NCI-H748 (cell line): ENCODE measurements around the gene ZNF827.
A peak's percentile ranks its signal among the peaks of the same experiment; 100 is the strongest.

Source experiments
- DNase-seq: peaks from one replicate; lab custom pipeline; 2025; ENCODE audit not compliant: unreplicated experiment; lab: John Stamatoyannopoulos, UW

Gene ZNF827

DNA sequence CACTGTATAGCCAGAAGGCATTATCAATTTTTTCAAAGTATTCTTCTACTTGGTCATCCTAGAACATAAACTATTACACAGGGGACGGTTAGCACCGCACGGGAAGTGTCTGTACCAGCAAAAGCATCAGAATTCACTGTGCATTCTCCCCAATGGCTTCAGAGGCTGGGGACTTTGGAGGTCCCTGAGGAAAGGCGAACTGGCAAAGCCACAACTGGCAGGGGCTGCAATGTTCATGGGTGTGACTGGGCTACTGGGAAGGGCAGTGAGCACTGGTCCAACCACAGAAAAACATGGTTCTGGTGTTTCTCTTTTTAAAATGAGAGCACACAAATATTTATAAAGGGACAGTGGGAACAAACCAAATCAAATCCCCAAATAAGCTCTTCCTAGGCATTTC, 175.2 kb downstream of the ZNF827 start:
- DNase-seq = no peak

DNA sequence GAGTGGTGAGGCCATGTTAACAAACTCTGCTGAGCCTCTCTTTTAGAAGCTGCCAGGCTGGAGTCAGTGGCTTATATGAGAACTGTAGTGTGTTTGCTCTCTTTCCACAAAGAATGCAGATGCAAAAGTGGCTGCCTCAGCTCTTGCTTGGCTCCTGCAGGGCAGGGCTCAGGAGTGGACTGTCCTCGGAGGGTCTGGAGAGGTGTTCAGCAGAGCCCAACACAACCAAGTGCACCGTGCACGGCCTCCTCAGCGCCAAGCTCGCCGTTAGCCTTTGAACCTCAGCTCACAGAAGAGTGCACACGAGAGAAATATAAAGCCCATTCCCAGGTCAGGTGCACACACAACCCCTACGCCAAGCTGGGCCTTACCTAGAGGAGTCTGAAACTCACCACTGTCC, 175.9 kb downstream of the ZNF827 start:
- DNase-seq = no peak

DNA sequence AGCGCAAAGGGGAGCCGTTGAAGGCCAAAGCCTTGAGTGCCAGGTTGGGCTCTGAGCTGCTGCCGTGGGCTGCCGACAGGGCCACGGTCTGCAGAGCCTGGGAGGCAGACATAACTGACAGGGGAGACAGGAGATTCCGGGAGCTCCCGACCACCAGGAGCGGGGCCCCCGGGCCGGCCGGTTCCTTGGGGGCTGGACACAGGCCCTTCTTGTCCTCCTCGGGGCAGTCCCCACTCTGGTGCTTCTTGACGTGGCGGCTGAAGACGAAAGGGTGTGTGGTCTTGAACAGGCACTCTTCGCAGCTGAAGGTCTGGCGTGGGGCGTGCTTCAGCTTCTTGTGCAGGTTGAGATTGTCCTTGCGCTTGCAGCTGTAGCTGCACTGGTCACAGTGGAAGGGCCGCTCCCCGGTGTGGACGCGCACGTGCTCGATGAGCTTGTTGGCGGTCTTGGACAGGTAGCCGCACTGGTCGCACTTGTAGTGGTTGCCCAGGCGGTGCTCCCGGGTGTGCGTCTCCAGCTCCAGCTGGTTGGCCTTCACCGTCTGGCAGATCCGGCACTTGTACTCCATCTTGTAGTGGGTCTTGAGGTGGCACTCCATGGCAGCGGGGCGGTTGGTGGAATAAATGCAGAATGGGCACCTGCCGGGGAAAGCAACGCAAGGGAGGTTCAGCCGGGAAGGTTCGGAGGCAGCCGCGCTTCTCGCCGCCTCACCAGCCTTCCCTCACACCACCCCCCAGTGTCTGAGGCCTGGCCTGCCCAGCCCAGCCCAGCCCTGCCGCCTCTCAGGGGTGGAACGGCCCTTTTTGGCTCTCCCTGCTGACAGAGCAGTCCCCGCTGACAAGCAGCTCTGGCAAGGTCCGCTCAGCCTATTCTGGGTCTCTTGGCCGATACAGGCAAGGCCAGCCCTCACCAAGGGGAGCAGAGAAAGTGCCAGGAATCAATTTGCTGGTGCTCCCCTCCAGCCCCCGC, 177.4 kb downstream of the ZNF827 start:
- no peak for DNase-seq

DNA sequence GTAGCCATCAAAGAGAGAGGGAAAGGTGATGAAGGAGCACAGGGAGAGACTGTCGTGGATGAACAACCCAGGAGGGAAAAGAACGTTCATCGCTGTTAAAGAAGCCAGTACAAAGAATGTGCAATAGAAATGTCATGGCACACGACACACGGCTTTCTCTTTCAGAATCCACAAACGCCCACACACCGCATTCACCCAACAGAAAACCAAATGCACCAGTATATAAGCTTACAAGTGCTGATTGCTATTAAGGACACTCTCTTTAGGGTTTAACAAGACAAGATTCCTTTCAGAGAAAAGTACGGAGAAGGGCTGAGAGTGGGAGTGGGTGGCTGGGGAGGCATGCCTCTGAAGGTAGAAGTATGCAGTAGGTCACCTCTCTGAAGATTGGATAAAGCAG, 178.4 kb downstream of the ZNF827 start:
- no peak for DNase-seq

DNA sequence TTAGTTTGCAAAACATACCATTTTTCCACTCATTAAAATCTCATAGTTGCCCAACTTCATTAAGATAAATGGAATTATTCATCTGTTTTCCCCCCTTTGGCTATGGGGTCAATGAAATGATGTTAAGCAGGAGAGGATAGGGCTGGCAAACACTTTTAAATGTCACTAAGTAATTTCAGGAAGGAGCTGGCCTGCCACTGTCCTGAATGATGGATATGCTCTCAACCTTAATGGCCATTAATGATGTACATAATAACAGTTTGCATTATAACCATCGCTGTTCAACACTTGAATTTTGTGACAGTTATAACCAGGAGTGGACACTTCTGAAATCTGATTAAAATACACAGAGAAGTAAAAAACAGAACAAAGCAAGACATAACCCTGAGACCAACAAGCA, 181.4 kb downstream of the ZNF827 start:
- DNase-seq = no peak

DNA sequence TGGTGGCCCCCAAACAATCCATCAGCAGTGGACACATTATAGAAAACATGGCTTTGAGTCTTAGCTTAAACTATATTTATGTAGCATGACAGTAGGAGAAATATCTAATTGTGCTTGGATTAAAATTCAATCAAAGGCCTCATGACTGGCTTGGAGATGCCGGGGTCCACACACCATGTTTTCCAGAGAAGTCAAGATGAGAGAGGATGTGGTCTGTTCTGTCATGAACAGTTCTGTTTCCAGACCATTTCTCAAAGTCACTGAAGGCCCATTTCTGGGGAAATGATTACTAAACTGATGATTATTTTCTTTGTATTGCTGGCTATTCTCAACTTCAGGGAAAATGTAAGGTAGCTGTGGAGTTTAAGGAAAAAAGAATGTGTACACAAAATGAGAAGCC, 182.4 kb downstream of the ZNF827 start:
- DNase-seq = no peak

DNA sequence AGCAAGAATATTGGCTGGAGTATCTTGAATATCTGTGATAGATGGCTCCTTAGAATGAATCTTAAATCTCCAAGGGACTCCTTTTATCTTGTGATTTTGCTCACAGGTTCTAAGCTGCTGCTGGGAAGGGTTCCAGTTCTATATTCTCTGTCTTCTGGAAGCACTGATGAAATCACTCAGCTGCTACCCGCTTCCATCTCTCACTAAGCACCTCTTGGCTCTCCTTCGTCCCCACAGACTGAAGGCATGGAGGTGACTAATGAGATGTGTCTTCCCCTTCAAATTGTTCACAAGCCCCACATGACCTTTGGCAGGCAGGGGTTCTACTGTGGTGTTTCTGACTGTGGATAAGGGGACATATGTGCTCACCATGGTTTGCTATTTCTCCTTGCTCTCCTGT, 182.8 kb downstream of the ZNF827 start:
- DNase-seq = no peak

DNA sequence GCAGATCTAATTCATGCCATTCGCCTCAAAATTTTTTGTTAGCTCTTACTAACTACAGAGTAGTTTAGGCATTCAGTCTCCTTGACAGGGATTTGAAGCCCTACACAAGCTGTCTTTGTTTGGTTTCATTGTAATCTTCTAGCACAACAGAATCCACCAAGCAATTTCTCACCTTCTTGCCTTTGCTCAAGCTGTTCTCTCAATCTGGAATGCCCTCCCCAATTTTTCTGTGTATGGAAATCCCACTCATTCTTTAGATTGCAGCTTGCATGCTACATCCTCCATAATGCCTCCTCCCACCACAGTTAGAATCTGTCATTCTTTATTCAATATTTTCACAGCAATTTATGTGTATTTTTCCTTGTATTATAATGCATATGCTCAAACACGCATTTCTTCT, 195.0 kb downstream of the ZNF827 start:
- DNase-seq = no peak

DNA sequence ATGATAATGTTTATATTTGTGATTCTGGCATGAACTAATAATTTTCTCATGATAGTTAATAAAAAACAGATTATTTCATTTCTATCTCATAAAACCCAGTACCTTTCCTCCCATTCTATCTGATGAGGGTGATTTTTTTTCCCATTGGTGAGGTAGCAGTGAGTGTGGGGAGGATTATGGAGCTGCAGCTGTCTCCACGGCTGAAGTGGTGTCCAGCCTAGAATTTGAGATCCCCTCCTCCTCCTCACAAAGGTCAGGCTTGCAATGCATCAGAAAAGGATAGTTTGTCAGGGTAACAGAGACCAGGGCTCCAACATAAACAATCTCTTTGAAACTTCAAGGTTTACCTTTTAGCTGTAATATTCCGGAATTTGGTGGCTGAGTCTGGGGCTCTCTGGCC, 197.8 kb downstream of the ZNF827 start:
- DNase-seq = no peak

DNA sequence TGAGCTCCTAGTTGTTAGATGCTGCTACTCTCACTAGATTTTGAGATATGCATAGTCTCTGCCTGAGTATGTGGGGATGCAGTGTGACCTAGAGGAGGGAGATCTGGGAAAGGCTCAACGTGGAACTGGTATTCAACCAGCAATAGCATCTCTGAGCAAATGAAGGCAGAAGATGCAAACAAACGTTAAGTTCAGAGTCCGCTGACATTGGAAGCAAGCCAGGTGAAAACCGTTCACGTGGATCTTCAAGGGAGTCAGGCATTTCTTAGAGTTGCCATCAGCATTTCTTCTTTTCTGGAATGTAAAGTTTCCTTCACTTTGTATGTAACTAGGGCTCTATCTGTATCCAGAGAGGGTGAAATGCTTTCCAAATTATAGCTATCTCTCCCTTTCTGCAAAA, 198.8 kb downstream of the ZNF827 start:
- DNase-seq = no peak

DNA sequence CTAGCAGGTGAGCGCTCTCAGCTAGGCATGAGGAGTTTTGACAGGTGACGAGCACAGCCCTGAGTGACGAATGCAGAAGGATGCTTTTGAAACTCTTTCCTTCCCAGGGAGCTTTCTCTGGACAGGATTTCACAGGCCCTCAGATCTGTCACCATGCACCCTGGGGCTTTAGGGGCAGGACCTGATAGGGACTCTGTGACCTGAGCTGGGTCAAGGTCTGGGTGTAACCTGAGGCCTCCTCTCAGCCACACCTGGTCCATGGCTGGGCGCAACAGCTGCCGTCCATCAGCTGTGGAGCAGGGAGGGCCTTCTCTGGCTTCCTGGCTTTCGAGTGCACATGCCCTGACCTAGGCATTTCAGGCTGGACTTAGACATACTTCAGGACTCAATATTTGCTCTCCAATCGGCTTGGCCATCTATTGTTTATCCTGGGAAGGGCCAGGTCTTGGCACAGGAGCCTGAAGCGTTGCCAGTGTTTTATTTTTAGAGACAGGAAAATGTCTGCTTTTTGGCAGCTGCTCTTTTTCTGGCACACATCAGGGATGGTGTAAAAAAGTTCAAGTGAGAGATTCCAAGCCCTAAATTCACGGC, 202.3 kb downstream of the ZNF827 start:
- no peak for DNase-seq

DNA sequence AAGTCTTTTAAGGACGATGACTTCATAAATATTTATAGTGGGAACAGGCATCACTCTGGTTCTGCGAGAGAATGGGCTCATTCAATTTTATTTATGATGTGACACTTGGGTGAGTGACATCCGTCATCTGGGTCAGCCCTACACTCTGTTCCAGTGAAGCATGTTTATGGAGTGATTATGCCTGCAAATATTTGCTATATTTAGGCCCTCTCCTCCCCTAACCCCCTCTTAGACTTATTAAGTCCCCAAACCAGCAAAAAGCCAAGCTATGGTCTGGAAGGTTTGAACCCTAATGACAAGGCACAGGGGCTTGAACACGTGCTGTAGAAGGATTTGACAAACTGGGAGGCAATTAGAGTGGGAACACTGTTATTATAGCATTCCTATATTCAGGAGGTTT, 202.8 kb downstream of the ZNF827 start:
- no peak for DNase-seq

DNA sequence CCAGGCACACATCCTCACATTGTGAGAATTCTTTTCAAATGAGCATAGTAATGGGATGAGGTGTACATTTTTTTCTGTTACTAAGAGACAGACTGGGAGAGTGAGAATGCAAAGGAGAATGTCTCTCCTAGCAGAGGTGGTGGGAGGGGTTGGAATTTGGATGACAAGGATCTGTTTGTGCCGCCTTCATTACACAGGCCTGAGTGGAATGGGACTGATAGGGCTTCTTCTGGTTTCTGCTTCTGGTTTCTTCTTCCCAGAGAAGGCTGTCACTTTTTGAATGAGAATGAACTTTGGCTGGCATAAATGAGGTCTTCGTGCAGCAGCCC, 203.3 kb downstream of the ZNF827 start:
- no peak for DNase-seq

DNA sequence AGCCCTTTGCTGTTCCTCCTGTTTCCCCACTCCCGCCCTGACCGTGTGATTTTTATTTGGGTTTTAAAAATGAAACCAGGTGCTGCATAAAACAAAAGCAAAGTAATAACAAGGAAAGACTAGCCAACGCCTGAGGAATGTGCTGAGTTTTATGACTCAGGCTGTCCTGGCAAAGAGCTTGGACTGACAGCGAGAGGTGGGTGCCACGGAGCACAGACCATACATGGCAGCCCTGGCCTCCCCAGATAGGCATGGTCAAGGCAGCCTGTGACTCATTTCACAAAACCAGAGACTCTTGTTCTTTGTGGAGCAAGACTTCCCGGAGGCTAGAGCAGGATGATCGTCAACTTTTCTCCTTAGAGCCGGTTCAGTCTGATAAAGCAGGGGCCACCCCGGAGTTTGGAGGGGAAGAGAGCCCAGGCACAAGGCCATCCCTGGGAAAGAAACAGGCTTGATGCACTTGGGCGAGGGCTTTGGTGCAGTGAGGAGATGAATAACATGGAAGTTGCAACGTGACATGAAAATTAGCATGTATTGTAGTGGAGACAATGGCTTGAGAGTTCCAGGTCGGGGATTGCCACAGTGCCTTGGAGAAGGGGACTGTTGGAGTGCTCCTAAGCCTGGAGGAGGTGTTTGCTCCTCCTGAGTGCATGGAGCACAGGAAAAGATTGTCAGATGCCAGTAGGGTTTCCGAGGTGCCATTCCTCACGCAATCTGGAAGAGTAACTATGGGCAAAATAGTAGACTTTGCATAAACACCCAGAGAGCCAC, 203.9 kb downstream of the ZNF827 start:
- DNase-seq = no peak

DNA sequence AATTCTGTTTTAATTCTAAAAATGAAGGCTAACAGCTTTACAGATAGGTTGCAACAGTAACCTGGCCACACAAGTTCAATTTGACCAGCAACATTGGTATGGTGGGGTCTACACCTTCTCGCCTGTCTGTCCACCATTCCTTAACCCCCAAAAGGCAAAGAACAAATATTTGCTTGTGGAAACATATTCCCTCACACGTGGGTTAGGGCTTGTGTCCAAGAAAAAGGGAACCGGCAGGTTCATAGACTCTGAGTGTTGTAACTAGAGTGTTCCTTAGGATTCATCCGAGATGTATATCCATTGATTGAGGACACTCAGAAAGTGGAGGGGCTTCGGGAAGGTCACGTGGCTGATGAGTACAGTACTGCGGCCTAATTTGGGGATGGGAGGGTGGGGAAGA, 204.6 kb downstream of the ZNF827 start:
- no peak for DNase-seq

DNA sequence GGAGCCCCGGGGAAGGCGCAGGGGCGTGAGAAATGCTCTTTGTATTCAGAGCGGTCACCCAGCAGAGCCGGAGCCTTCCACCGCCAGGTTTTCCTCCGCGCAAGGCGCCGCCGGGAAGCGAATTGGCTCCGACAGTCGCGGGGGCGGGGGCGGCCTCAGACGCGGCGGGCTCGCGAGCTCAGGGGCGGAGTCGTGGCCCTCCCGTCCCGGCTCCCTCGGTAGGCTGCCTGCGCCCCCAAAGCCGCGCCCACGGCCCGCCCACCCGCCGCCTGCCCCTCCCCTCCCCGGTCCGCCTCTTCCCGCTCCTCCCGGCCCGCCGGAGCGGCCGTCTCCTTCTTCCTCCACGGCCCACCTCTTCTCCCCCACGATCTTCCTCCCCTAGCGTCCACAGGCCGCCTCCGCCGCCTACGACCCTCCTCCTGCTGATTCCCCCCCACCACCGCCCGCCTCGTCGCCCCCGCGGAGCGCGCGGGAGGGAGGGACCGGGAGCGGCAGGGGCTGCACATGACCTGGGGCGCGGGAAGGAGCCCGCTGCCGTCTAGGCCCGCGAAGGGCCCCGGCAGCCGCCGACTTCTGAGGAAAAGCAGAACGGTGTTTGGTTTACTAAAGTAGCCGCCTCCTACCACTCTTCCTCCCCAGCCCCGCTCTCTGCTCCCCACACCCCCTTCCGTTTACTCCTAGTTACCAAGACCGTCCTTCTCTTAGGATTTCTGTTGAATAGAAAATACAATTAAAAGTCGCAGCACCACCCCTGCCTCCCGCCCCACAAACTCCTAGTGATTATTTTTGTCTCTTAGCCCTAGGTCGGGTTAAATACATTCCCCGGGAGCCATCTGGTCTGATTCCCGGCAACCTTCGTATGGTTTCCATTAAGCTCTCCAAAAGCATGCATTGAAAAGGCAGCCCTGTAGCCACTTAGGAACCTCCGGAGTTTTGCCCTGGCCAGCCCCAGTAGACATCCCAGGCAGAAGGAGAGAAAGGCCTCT, 205.4 kb downstream of the ZNF827 start:
- peak; percentile 93 for DNase-seq

DNA sequence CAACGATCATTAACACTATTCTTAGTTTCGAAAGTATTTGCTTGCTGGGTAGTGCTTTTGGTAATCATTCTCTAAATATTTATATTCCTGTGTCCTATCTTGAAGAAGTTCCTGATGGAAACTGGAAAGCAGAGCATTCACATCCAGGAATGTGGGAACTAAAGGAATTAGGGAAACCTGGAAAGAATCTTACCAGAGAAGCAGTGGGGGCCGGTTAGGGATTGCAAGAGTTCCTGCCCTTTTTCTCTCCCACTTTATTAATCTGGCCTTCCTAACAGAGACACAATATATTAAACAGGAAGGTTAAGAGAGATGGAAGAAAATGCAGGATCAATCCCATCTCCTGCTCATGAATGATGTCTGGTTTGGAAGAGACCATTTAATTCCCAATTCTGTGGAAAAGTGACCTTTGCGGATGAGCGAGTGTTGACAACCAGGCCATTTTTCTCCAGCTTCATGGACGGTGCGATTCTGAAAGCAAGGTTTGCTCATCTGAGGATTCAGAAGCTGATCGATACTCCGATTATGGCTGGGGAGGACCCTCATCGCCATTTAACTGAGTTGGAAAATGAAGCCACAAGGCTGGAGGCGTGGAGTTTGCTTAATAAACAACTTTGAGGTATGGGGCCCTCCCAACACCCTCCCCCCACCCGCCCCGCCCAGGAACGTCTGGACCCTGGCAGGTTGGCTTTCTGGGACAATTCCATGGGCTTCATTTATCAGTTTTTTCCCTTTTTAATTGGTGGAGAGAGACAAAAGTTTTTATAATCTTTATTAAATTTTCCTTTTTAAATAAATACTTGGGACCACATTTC, 206.4 kb downstream of the ZNF827 start:
- DNase-seq = peak; percentile 29

DNA sequence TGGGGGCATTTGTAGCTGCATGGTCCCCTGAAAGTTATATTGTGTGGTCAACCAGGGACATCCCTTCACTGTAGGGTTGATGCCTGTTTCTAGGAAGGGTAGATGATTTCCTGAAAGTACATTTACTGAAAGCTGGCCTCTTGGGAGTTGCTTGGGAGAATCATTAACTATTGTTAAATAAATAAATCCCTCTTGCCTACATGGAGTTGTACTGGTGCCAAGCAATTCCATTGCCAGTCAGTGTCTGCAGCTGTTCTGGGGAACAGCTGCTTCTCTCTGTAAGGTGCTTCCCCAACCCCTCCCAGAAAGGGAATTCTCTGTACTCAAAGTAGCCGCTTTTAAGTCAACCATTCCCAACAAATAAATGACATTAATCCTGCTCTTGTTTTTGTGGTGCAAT, 207.6 kb downstream of the ZNF827 start:
- DNase-seq = peak; percentile 74

DNA sequence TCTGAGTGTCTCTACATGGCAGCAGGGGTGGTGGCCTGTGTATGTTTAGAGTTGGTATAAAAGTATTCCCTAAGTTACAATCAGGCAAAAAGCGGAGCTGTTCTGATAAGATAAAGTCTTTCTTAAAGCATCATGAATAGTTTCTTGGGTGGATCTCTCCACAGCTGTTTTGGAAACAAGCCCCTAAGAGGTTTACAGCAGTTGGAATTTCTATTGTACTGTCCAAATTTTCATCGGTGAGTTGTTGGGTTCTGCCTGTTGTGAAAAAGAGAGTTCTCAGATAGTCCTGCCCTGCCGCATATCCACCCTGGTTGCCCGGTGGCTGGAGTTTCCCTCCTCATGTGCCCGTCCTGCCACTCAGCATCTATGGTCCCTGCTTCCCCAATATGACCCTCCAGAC, 208.6 kb downstream of the ZNF827 start:
- no peak for DNase-seq

DNA sequence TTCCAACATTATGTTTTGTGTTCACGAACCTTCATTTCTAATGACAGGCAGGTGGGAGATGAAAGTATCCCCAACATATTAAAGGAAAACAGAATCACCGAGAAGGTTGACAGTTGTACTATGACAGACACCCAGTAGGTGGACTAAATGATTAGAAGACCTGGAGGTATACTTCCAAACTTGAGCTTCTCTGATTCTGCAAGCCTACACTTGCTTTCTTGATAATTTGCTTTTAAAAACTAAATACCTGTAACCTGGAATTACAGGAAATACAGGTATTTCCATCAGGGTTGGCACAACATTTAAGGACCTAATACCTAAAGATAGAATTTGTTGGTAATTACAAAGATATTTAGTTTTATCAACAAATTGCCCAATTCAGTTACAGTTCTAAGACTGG, 215.3 kb downstream of the ZNF827 start:
- DNase-seq = no peak
